OCI-LY3 (cell line): ENCODE results near the gene RABIF.

ENCODE experiments used
- EZH2phosphoT487 ChIP-seq: fragments of 200-600 bp; shearing (Covaris generic); IDR thresholded peaks from 2 replicates; pipeline ENCODE4 v1.6.1; 2018; ENCODE audit warnings: antibody characterized with exemption, mixed run types, low read depth
- TF ChIP-seq, protein P1 (sequence below): fragments of 200-600, 300-600 bp; sonication (generic); IDR thresholded peaks from 2 replicates; pipeline ENCODE4 v1.5.1; 2014; ENCODE audit warnings: antibody characterized with exemption, low read length, low read depth

DNA sequence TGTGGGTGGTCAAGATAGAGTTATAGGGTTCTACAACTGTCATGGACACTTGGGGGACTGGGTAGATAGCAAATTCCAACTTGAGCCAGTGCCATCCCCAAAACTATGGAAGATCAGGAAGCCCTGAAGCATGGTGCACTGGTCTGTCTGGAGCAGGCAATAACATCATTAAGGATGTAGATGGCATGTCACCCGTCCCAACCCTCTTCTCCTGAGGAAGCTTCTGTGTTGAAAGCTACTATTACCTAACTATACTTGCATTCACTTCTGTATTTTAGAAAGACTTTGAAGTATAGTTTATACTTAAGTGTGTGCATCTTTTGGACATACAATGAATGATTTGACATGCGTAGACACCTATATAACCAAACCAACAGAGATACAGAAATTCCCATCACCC is 32.9 kb downstream of the RABIF start:
- TF ChIP-seq, protein P1, sequence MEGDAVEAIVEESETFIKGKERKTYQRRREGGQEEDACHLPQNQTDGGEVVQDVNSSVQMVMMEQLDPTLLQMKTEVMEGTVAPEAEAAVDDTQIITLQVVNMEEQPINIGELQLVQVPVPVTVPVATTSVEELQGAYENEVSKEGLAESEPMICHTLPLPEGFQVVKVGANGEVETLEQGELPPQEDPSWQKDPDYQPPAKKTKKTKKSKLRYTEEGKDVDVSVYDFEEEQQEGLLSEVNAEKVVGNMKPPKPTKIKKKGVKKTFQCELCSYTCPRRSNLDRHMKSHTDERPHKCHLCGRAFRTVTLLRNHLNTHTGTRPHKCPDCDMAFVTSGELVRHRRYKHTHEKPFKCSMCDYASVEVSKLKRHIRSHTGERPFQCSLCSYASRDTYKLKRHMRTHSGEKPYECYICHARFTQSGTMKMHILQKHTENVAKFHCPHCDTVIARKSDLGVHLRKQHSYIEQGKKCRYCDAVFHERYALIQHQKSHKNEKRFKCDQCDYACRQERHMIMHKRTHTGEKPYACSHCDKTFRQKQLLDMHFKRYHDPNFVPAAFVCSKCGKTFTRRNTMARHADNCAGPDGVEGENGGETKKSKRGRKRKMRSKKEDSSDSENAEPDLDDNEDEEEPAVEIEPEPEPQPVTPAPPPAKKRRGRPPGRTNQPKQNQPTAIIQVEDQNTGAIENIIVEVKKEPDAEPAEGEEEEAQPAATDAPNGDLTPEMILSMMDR = no peak
- no peak for TF ChIP-seq EZH2phosphoT487
